Left ventricle myocardium inferior (tissue), 1 donor: ENCODE results near the gene BPIFB4. TPM values are rescaled to one million over a fixed set of nuclear protein-coding genes. Genes with fewer than 3 reads are reported as not detected.

ENCODE experiments used
- DNase-seq: peaks from one replicate; pipeline ENCODE4 v3.0.0-alpha.2; 2020
- H3K27ac ChIP-seq: fragments of 200-600 bp; replicated peaks from 2 replicates; pipeline ENCODE4 v1.8.0; 2021
- H3K27me3 ChIP-seq: fragments of 200-600 bp; 2 replicates; pipeline ENCODE4 v1.8.0; 2021; ENCODE audit warnings: low read depth
- H3K36me3 ChIP-seq: fragments of 200-600 bp; 2 replicates; pipeline ENCODE4 v1.8.0; 2021
- H3K4me1 ChIP-seq: fragments of 200-600 bp; 2 replicates; pipeline ENCODE4 v1.8.0; 2021
- H3K4me3 ChIP-seq: fragments of 200-600 bp; 2 replicates; pipeline ENCODE4 v1.8.0; 2021; ENCODE audit warnings: mild to moderate bottlenecking, moderate library complexity
- H3K9me3 ChIP-seq: fragments of 200-600 bp; replicated peaks from 2 replicates; pipeline ENCODE4 v1.8.0; 2021
- intact Hi-C: fragments of 100-400 bp; cut with micrococcal nuclease; formaldehyde crosslinking; loops from one replicate; pipeline ENCODE4 v1.11.0; 2022
- total RNA-seq: library from RNA; stranded (reverse); fragmentation: NEBNext Ultra II Directional; extraction: Animal tissue kit (Norgen Biotek cat#: 25700); gene quantifications from one replicate; pipeline ENCODE4 v1.2.1, GENCODE V29; 2021
- TF ChIP-seq, protein P1 (sequence below): fragments of 200-600 bp; IDR thresholded peaks from 2 replicates; pipeline ENCODE4 v1.8.0; 2021; ENCODE audit warnings: antibody characterized with exemption, mild to moderate bottlenecking, borderline replicate concordance
- donor health status: DM: no; HTN: yes; CAD: no; lungs with severe emphysema.

The BPIFB4 gene
- total RNA-seq, 1 donor from 2014 or later, result not detected

DNA sequence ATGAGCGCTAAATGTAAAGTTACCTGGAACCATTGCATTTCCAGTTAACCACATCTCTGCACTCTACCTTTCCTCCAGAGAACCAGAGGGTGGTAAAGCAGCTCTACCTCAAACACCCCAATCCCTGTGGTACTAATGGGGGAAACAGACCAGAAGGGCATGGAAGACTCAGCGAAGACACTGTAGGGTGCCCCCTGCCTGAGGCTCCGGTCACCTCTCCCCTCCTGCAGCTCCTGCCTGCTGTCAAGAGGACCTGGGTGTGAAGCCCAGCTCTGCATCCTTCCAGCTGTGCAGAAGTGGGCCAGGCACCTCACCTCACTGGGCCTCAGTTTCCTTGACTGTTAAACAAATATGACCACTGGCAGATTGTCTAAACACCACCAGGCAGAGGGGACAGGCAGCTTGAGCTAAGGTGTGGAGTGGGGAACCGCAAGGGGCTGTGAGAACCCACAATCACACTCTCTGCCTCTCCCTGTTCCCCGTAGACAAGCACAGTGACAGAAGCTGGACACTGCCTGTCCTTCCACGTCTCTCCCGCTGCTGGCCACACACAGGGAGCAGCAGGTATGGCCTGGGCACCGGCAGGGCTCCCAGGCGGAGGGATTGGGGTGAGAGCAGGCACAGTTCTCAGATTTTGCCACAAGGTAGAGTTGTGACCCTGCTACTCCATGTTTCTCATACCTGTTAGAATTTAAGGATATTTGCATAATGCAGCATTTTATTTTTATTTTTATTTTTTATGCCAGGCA is 79.4 kb downstream of the BPIFB4 start:
- no peak overlapping the region for H3K27ac ChIP-seq
- H3K36me3 ChIP-seq, result no peaks in the 10 kb centered on the region
- TF ChIP-seq, protein P1, sequence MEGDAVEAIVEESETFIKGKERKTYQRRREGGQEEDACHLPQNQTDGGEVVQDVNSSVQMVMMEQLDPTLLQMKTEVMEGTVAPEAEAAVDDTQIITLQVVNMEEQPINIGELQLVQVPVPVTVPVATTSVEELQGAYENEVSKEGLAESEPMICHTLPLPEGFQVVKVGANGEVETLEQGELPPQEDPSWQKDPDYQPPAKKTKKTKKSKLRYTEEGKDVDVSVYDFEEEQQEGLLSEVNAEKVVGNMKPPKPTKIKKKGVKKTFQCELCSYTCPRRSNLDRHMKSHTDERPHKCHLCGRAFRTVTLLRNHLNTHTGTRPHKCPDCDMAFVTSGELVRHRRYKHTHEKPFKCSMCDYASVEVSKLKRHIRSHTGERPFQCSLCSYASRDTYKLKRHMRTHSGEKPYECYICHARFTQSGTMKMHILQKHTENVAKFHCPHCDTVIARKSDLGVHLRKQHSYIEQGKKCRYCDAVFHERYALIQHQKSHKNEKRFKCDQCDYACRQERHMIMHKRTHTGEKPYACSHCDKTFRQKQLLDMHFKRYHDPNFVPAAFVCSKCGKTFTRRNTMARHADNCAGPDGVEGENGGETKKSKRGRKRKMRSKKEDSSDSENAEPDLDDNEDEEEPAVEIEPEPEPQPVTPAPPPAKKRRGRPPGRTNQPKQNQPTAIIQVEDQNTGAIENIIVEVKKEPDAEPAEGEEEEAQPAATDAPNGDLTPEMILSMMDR, result no peak
- H3K9me3 ChIP-seq, result no peaks in the 10 kb centered on the region
- H3K4me3 ChIP-seq, result no peak overlapping the region
- intact Hi-C loops, result no loop called here
- DNase-seq, result no peak
- peaks cover 43% of the 10 kb centered on the region for H3K27me3 ChIP-seq
- H3K4me1 ChIP-seq, result no peaks in the 10 kb centered on the region

DNA sequence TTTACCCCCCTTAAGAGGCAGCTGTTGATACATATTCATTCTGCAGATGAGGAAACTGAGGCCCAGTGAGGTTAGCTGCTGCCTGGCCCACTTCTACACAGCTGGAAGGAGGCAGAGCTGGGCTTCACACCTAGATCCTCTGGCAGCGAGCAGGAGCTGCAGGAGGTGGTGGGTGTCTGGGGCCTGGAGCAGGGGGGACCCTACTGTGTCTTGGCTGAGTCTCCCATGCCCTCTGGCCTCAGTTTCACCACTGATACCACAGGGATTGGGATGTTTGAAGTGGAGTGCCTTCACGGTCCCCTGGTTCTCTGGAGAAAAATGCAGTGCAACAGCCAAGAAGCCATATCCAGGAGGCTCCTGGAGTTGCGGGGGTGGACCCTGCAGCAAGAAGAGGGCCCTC is 80.3 kb downstream of the BPIFB4 start:
- no peak for DNase-seq
- Histone ChIP-seq H3K27ac (no peak overlapping the region), H3K4me3 (no peak overlapping the region), H3K27me3 (peaks cover 43% of the 10 kb centered on the region), H3K9me3 (no peaks in the 10 kb centered on the region), H3K36me3 (no peaks in the 10 kb centered on the region), H3K4me1 (no peaks in the 10 kb centered on the region)
- intact Hi-C loops, result no loop called here
- TF ChIP-seq, protein P1, result no peak

DNA sequence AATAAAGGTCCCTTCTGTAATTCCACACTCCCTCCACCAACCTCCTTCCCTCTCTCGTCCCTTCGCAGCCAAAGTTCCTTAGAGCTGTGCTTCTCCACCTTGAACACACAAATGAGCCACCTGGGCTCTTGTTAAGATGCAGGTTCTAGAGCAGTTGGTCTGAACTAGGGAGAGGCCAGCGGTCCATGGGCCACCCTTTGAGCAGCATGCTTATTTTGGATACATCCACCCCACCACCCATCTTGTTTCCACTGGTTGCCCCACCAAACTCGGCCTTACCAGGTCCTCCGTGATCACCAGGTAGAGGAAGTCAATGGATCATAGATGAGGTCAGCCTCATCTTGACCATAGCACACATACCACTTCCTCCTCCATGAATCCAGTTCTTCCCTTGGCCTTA is 81.2 kb downstream of the BPIFB4 start:
- Histone ChIP-seq H3K4me3 (no peak overlapping the region), H3K27me3 (peaks cover 44% of the 10 kb centered on the region), H3K4me1 (no peaks in the 10 kb centered on the region), H3K9me3 (no peaks in the 10 kb centered on the region), H3K36me3 (no peaks in the 10 kb centered on the region), H3K27ac (no peak overlapping the region)
- no peak for DNase-seq
- TF ChIP-seq, protein P1, result no peak
- intact Hi-C loops, result no loop called here

Other genes with a start within 250 kb of the BPIFB4 start
- not detected for gene EFCAB8, start 220.7 kb upstream of the BPIFB4 start, total RNA-seq
- not detected for gene SUN5, start 75.2 kb upstream of the BPIFB4 start, total RNA-seq
- gene BPIFB2, start 71.9 kb upstream of the BPIFB4 start, total RNA-seq, result not detected
- gene BPIFB6, start 48.0 kb upstream of the BPIFB4 start, total RNA-seq, result not detected
- gene BPIFB3, start 25.7 kb upstream of the BPIFB4 start, total RNA-seq, result not detected
- gene BPIFA2, start 88.5 kb downstream of the BPIFB4 start, total RNA-seq, result not detected
- not detected for gene BPIFA3, start 137.7 kb downstream of the BPIFB4 start, total RNA-seq
- not detected for gene BPIFA1, start 156.4 kb downstream of the BPIFB4 start, total RNA-seq
- gene BPIFB1, start 203.6 kb downstream of the BPIFB4 start, total RNA-seq, result not detected